Measurements from ENCODE around the gene PGC. TPM values are rescaled to one million over a fixed set of nuclear protein-coding genes. Genes with fewer than 3 reads are reported as not detected.

Gene PGC
- total RNA-seq, 1 donor from 2014 or later: not detected

- no peaks in the 10 kb centered on the region for H3K27me3 ChIP-seq (ENCODE audit: control insufficient read depth, insufficient read depth, low read length)
- no peak for TF ChIP-seq CTCF (IDR thresholded peaks at IDR 0.05; ENCODE audit: insufficient read depth, low read length, poor library complexity, severe bottlenecking)
- no peaks in the 10 kb centered on the region for H3K36me3 ChIP-seq (ENCODE audit: control insufficient read depth, insufficient read depth, low read length)
- no peak for DNase-seq (ENCODE audit: low read depth)
- no peak overlapping the region for H3K4me3 ChIP-seq (ENCODE audit: low read depth, low read length)
These were observed 36.0 kb upstream of the PGC start for GRCh38 chr6:41783106-41783780.

- Histone ChIP-seq H3K27me3 (ENCODE audit: control insufficient read depth, insufficient read depth, low read length) (no peaks in the 10 kb centered on the region), H3K4me3 (ENCODE audit: low read depth, low read length) (no peak overlapping the region), H3K36me3 (ENCODE audit: control insufficient read depth, insufficient read depth, low read length) (no peaks in the 10 kb centered on the region)
- no peak for DNase-seq (ENCODE audit: low read depth)
- TF ChIP-seq CTCF (IDR thresholded peaks at IDR 0.05; ENCODE audit: insufficient read depth, low read length, poor library complexity, severe bottlenecking): no peak
These were observed 34.2 kb upstream of the PGC start for GRCh38 chr6:41781366-41781730.

GRCh38 chr6:41780551-41781365 is 33.6 kb upstream of the PGC start, which contains the start of gene PRICKLE4:
PRICKLE4 (plus strand) TSS chr6:41780782; CDS start chr6:41783474, 2,692 bp downstream.
- no peaks in the 10 kb centered on the region for H3K36me3 ChIP-seq (ENCODE audit: control insufficient read depth, insufficient read depth, low read length)

GRCh38 chr6:41779788-41780550 is 32.8 kb upstream of the PGC start, which contains the start of gene FRS3:
FRS3 (minus strand) TSS chr6:41779900; CDS start chr6:41776987, 2,913 bp downstream.
- peak; percentile 92 for TF ChIP-seq CTCF (IDR thresholded peaks at IDR 0.05; ENCODE audit: insufficient read depth, low read length, poor library complexity, severe bottlenecking)
- peak; percentile 71 for DNase-seq (ENCODE audit: low read depth)

More at GRCh38 chr6:41780551-41781365, 33.6 kb upstream of the PGC start, which contains the start of gene PRICKLE4:
- no peaks in the 10 kb centered on the region for H3K27me3 ChIP-seq (ENCODE audit: control insufficient read depth, insufficient read depth, low read length)
- no peak for TF ChIP-seq CTCF (IDR thresholded peaks at IDR 0.05; ENCODE audit: insufficient read depth, low read length, poor library complexity, severe bottlenecking)
- DNase-seq (ENCODE audit: low read depth): no peak
- peak within 1 kb of the TSS; percentile 70 for H3K4me3 ChIP-seq (ENCODE audit: low read depth, low read length)

GRCh38 chr6:41779336-41779735 is 32.1 kb upstream of the PGC start:
- H3K4me3 ChIP-seq (ENCODE audit: low read depth, low read length): peak overlapping the region; percentile 70
- DNase-seq (ENCODE audit: low read depth): no peak
- no peaks in the 10 kb centered on the region for H3K36me3 ChIP-seq (ENCODE audit: control insufficient read depth, insufficient read depth, low read length)
- no peak for TF ChIP-seq CTCF (IDR thresholded peaks at IDR 0.05; ENCODE audit: insufficient read depth, low read length, poor library complexity, severe bottlenecking)
- no peaks in the 10 kb centered on the region for H3K27me3 ChIP-seq (ENCODE audit: control insufficient read depth, insufficient read depth, low read length)

More at GRCh38 chr6:41779788-41780550, 32.8 kb upstream of the PGC start, which contains the start of gene FRS3:
- Histone ChIP-seq H3K4me3 (ENCODE audit: low read depth, low read length) (peak within 1 kb of the TSS; percentile 70), H3K27me3 (ENCODE audit: control insufficient read depth, insufficient read depth, low read length) (no peaks in the 10 kb centered on the region), H3K36me3 (ENCODE audit: control insufficient read depth, insufficient read depth, low read length) (no peaks in the 10 kb centered on the region)

Data from kidney epithelial cell (primary cell).